IMR-90 (cell line): ENCODE measurements around the gene DTX1. TPM values are rescaled to one million over a fixed set of nuclear protein-coding genes. Genes with fewer than 3 reads are reported as not detected.

Source experiments
- ATAC-seq: fragments of 200-7000 bp; cut with Tn5 transposase; 2 replicates; pipeline ENCODE4 v1.9.1; 2020; ENCODE audit warnings: low read depth, mild to moderate bottlenecking, moderate library complexity
- BruUV-seq: library from RNA; stranded (reverse); fragments of 400-500 nt; replicated peaks from 2 replicates; lab custom pipeline; 2021; lab: Mats Ljungman, UMichigan
- CTCF ChIA-PET: fragments of 300-600 bp; formaldehyde crosslinking; extraction: SDS; loops from one replicate; lab custom pipeline; 2021; ENCODE audit warnings: antibody characterized with exemption; lab: Yijun Ruan, JAX
- POLR2A ChIA-PET: fragments of 300-600 bp; sonication (Branson Sonifier 250); formaldehyde crosslinking; loops from one replicate; lab custom pipeline; 2022; ENCODE audit warnings: antibody characterized with exemption; ENCODE audit not compliant: unreplicated experiment; lab: Charles Lee
- DNase-seq: peaks from one replicate; pipeline ENCODE4 v3.0.0; 2013
- H2AFZ ChIP-seq: replicated peaks from 2 replicates; pipeline ENCODE3; 2013; ENCODE audit warnings: low read length, mild to moderate bottlenecking; ENCODE audit not compliant: poor library complexity
- H2AK5ac ChIP-seq: 2 replicates; pipeline ENCODE4 v1.6.1; 2013; ENCODE audit warnings: low read depth, low read length, inconsistent platforms
- H2AK9ac ChIP-seq: replicated peaks from 2 replicates; pipeline ENCODE3; 2013; ENCODE audit warnings: mild to moderate bottlenecking, low read depth, low read length, moderate library complexity; ENCODE audit not compliant: poor library complexity
- H2BK120ac ChIP-seq: 2 replicates; pipeline ENCODE4 v1.6.1; 2013; ENCODE audit warnings: low read depth, low read length, inconsistent platforms
- H2BK15ac ChIP-seq: 3 replicates; pipeline ENCODE4 v1.6.1; 2013; ENCODE audit warnings: low read depth, low read length, inconsistent platforms
- H2BK20ac ChIP-seq: 2 replicates; pipeline ENCODE4 v1.6.1; 2013; ENCODE audit warnings: low read depth, mild to moderate bottlenecking, inconsistent platforms, low read length, moderate library complexity
- H2BK5ac ChIP-seq: 2 replicates; pipeline ENCODE4 v1.6.1; 2013; ENCODE audit warnings: mild to moderate bottlenecking, low read depth, low read length, inconsistent platforms; ENCODE audit not compliant: poor library complexity, severe bottlenecking
- H3K14ac ChIP-seq: replicated peaks from 2 replicates; pipeline ENCODE4 v1.6.1; 2013; ENCODE audit warnings: low read depth, low read length, inconsistent platforms
- H3K18ac ChIP-seq: 2 replicates; pipeline ENCODE4 v1.6.1; 2013; ENCODE audit warnings: low read depth, low read length, control low read depth
- H3K23ac ChIP-seq: 2 replicates; pipeline ENCODE4 v1.6.1; 2013; ENCODE audit warnings: low read depth, low read length, inconsistent platforms
- H3K27ac ChIP-seq: 2 replicates; pipeline ENCODE4 v1.5.1; 2013; ENCODE audit warnings: mild to moderate bottlenecking, control low read depth, low read length; ENCODE audit not compliant: insufficient read depth
- H3K27me3 ChIP-seq: 2 replicates; pipeline ENCODE4 v1.6.1; 2013; ENCODE audit warnings: low read length; ENCODE audit not compliant: control insufficient read depth, insufficient read depth
- H3K36me3 ChIP-seq: 2 replicates; pipeline ENCODE4 v1.6.1; 2013; ENCODE audit warnings: low read length, mixed read lengths; ENCODE audit not compliant: control insufficient read depth, insufficient read depth
- H3K4ac ChIP-seq: 2 replicates; pipeline ENCODE4 v1.6.1; 2013; ENCODE audit warnings: low read depth, low read length, inconsistent platforms
- H3K4me1 ChIP-seq: 2 replicates; pipeline ENCODE4 v1.6.1; 2013; ENCODE audit warnings: low read length, mixed read lengths; ENCODE audit not compliant: control insufficient read depth, insufficient read depth
- H3K4me2 ChIP-seq: 2 replicates; pipeline ENCODE4 v1.6.1; 2013; ENCODE audit warnings: low read depth, mild to moderate bottlenecking, control low read depth, low read length, moderate library complexity
- H3K4me3 ChIP-seq: 2 replicates; pipeline ENCODE4 v1.5.1; 2013; ENCODE audit warnings: low read depth, mild to moderate bottlenecking, control low read depth, low read length, moderate library complexity; ENCODE audit not compliant: insufficient read depth
- H3K56ac ChIP-seq: 2 replicates; pipeline ENCODE4 v1.6.1; 2013; ENCODE audit warnings: low read length, inconsistent platforms; ENCODE audit not compliant: insufficient read depth; ENCODE audit errors: extremely low read depth
- H3K79me1 ChIP-seq, 2 experiments: 2 replicates each; pipeline ENCODE4 v1.6.1; 2013; ENCODE audit warnings: low read length in 2 of 2, inconsistent platforms in 1 of 2, low read depth in 1 of 2
- H3K9ac ChIP-seq: 2 replicates; pipeline ENCODE4 v1.6.1; 2013; ENCODE audit warnings: low read depth, low read length, control low read depth
- H3K9me1 ChIP-seq: 2 replicates; pipeline ENCODE4 v1.6.1; 2013; ENCODE audit warnings: low read length, inconsistent platforms; ENCODE audit not compliant: insufficient read depth
- H3K9me3 ChIP-seq: 2 replicates; pipeline ENCODE4 v1.6.1; 2013; ENCODE audit warnings: low read length; ENCODE audit not compliant: control insufficient read depth, insufficient read depth
- H4K20me1 ChIP-seq: 2 replicates; pipeline ENCODE4 v1.6.1; 2013; ENCODE audit warnings: low read length, inconsistent platforms; ENCODE audit not compliant: insufficient read depth
- H4K5ac ChIP-seq: 2 replicates; pipeline ENCODE4 v1.6.1; 2013; ENCODE audit warnings: mild to moderate bottlenecking, low read depth, low read length, control low read depth
- H4K8ac ChIP-seq, 2 experiments: 2 replicates each; pipeline ENCODE4 v1.6.1; 2013; ENCODE audit warnings: low read depth in 2 of 2, low read length in 2 of 2, control low read depth in 1 of 2, inconsistent platforms in 1 of 2
- H4K91ac ChIP-seq: 2 replicates; pipeline ENCODE4 v1.6.1; 2013; ENCODE audit warnings: low read depth, low read length, inconsistent platforms; ENCODE audit not compliant: insufficient read depth
- BHLHE40 ChIP-seq: fragments of 150-350 bp; IDR thresholded peaks from 2 replicates; pipeline ENCODE4 v1.6.1; 2016; ENCODE audit warnings: mild to moderate bottlenecking, low read depth, low read length
- CEBPB ChIP-seq: IDR thresholded peaks from 2 replicates; pipeline ENCODE4 v1.6.1; 2012; ENCODE audit warnings: low read depth, low read length, improper control_type of control experiment
- CHD1 ChIP-seq: IDR thresholded peaks from 2 replicates; pipeline ENCODE4 v1.6.1; 2012; ENCODE audit warnings: low read depth, low read length, improper control_type of control experiment
- CTCF ChIP-seq: conservative IDR thresholded peaks from 2 replicates; pipeline ENCODE4 v1.5.1; 2012; ENCODE audit warnings: mild to moderate bottlenecking, low read depth, low read length, improper control_type of control experiment
- ELK1 ChIP-seq: fragments of 150-350 bp; IDR thresholded peaks from 2 replicates; pipeline ENCODE4 v1.6.1; 2016; ENCODE audit warnings: low read depth, mild to moderate bottlenecking, low read length, moderate library complexity, borderline replicate concordance
- FOS ChIP-seq: fragments of 150-350 bp; IDR thresholded peaks from 2 replicates; pipeline ENCODE4 v1.6.1; 2016; ENCODE audit warnings: low read depth, low read length
- MAFK ChIP-seq: IDR thresholded peaks from 2 replicates; pipeline ENCODE4 v1.6.1; 2012; ENCODE audit warnings: low read depth, low read length, improper control_type of control experiment
- MAZ ChIP-seq: IDR thresholded peaks from 2 replicates; pipeline ENCODE4 v1.6.1; 2012; ENCODE audit warnings: low read depth, mild to moderate bottlenecking, low read length, improper control_type of control experiment, moderate library complexity, borderline replicate concordance
- MXI1 ChIP-seq: IDR thresholded peaks from 2 replicates; pipeline ENCODE4 v1.6.1; 2012; ENCODE audit warnings: low read depth, mild to moderate bottlenecking, low read length, moderate library complexity, borderline replicate concordance
- NFE2L2 ChIP-seq: fragments of 150-350 bp; IDR thresholded peaks from 2 replicates; pipeline ENCODE4 v1.6.1; 2016; ENCODE audit warnings: low read depth, mild to moderate bottlenecking, low read length
- POLR2A ChIP-seq: IDR thresholded peaks from 2 replicates; pipeline ENCODE4 v1.6.1; 2012; ENCODE audit warnings: mild to moderate bottlenecking, low read depth, low read length
- RAD21 ChIP-seq: IDR thresholded peaks from 2 replicates; pipeline ENCODE4 v1.6.1; 2012; ENCODE audit warnings: low read length, improper control_type of control experiment
- RCOR1 ChIP-seq: IDR thresholded peaks from 2 replicates; pipeline ENCODE4 v1.6.1; 2012; ENCODE audit warnings: mild to moderate bottlenecking, low read length, improper control_type of control experiment; ENCODE audit not compliant: insufficient replicate concordance
- RFX5 ChIP-seq: IDR thresholded peaks from 2 replicates; pipeline ENCODE4 v1.8.0; 2012; ENCODE audit warnings: low read depth, mild to moderate bottlenecking, low read length, moderate library complexity
- SMC3 ChIP-seq: fragments of 150-350 bp; IDR thresholded peaks from 2 replicates; pipeline ENCODE4 v1.6.1; 2016; ENCODE audit warnings: low read depth, mild to moderate bottlenecking, antibody characterized with exemption, low read length, moderate library complexity
- USF2 ChIP-seq: fragments of 150-350 bp; IDR thresholded peaks from 2 replicates; pipeline ENCODE4 v1.6.1; 2017; ENCODE audit warnings: mild to moderate bottlenecking, antibody characterized with exemption, low read length, low read depth
- dilution Hi-C: fragments of 300-500 bp; cut with HindIII; formaldehyde crosslinking; loops from one replicate; pipeline ENCODE4 v1.14.3; 2018; ENCODE audit warnings: low sequenced_read_pairs; ENCODE audit not compliant: unreplicated experiment
- in situ Hi-C: fragments of 300-500 bp; cut with MboI; formaldehyde crosslinking; loops from 3 replicates; pipeline ENCODE4 v1.14.3; 2019; ENCODE audit warnings: low sequenced_read_pairs, inconsistent platforms, mixed read lengths
- intact Hi-C: fragments of 100-400 bp; cut with micrococcal nuclease; formaldehyde crosslinking; loops from 2 replicates; pipeline ENCODE4 v1.10.0; 2022
- polyA plus RNA-seq, 3 experiments: library from polyadenylated mRNA; depleted of rRNA; stranded (reverse); fragments of >200 nt; gene quantifications; 2 replicates each; pipeline ENCODE4 v1.2.3, GENCODE V29; 2012; ENCODE audit warnings: low replicate concordance in 1 of 3
- total RNA-seq: library from RNA; depleted of rRNA; stranded (reverse); fragments of >200 nt; gene quantifications from 2 replicates; pipeline ENCODE4 v1.2.3, GENCODE V29; 2012

The DTX1 gene
- total and polyA plus RNA-seq, 2 of the 4 experiments (the other 2 are of a cell fraction): not detected

GRCh38 chr12:113089839-113090238, 33.3 kb downstream of the DTX1 start:
- no TSS peak for BruUV-seq

More at GRCh38 chr12:113089839-113090238, 33.3 kb downstream of the DTX1 start:
- Histone ChIP-seq H4K91ac (no peak overlapping the region), H3K23ac (no peak overlapping the region), H2BK15ac (no peak overlapping the region), H3K9ac (no peak overlapping the region), H3K4me1 (no peaks in the 10 kb centered on the region), H2AK5ac (no peak overlapping the region), H3K56ac (no peak overlapping the region), H3K27ac (no peak overlapping the region), H3K9me3 (no peaks in the 10 kb centered on the region), H2BK20ac (no peak overlapping the region), H2BK5ac (no peak overlapping the region), H3K14ac (no peak overlapping the region), H3K4me3 (no peak overlapping the region), H2AFZ (no peak overlapping the region), H2AK9ac (no peak overlapping the region), H3K18ac (no peak overlapping the region), H3K4ac (no peak overlapping the region), H4K5ac (no peak overlapping the region), H3K79me1 (no peaks in the 10 kb centered on the region), H4K8ac (no peak overlapping the region), H3K36me3 (no peaks in the 10 kb centered on the region), H2BK120ac (no peak overlapping the region), H3K9me1 (no peaks in the 10 kb centered on the region), H3K27me3 (peaks cover 14% of the 10 kb centered on the region; the same call in 1 of the 2 replicates), H3K4me2 (no peak overlapping the region), H4K20me1 (no peaks in the 10 kb centered on the region)
- CTCF ChIA-PET: no interaction called here
- POLR2A ChIA-PET: no interaction called here
- no peak for ATAC-seq
- no peak for DNase-seq
- TF ChIP-seq MAZ (no peak), CEBPB (no peak), FOS (no peak), POLR2A (no peak), CTCF (no peak), CHD1 (no peak), USF2 (no peak), RFX5 (no peak), SMC3 (no peak), MAFK (no peak), NFE2L2 (no peak), MXI1 (no peak), BHLHE40 (no peak), RCOR1 (no peak), ELK1 (no peak), RAD21 (no peak)
- in situ Hi-C loops: no loop called here
- dilution Hi-C loops: no loop called here
- intact Hi-C loops: no loop called here
